ENCODE results near the gene PADI1. TPM values are rescaled to one million over a fixed set of nuclear protein-coding genes. Genes with fewer than 3 reads are reported as not detected.
A peak's percentile ranks its signal among the peaks of the same experiment; 100 is the strongest.

Gene PADI1
- polyA plus RNA-seq, 2 of the 4 experiments (the other 2 are of a cell fraction), result 1.4 to 2.0 TPM

GRCh38 chr1:17276568-17276967 lies 71.6 kb downstream of the PADI1 start:
- H3K4me3 ChIP-seq, result no peak overlapping the region
- H3K27ac ChIP-seq, result peak overlapping the region; percentile 86 to 87
- H3K4me2 ChIP-seq, result peak overlapping the region; percentile 68
- H3K9me3 ChIP-seq, result no peaks in the 10 kb centered on the region
- peak; percentile 32 to 56; a peak in 3 of 5 replicates for TF ChIP-seq RAD21 (conservative IDR thresholded peaks at IDR 0.05 in 1 of 2, IDR thresholded peaks at IDR 0.05 in 1 of 2)
- TF ChIP-seq GATA3 (IDR thresholded peaks at IDR 0.05; ENCODE audit: borderline replicate concordance), result peak; percentile 27; the same call in 1 of the 2 replicates
- TF ChIP-seq CEBPB (IDR thresholded peaks at IDR 0.05), result no peak
- peak; percentile 25 for TF ChIP-seq CTCF (IDR thresholded peaks at IDR 0.05)
- no peak for TF ChIP-seq E2F6 (IDR thresholded peaks at IDR 0.05; ENCODE audit: borderline replicate concordance, low read depth)
- peak; percentile 54 for TF ChIP-seq SMC3 (IDR thresholded peaks at IDR 0.05)
- no peak for TF ChIP-seq TP53 (CRISPR knock-in tag; IDR thresholded peaks at IDR 0.05)
- peak in 1 of 2 experiments; percentile 67; a peak in 3 of 5 replicates for TF ChIP-seq EP300 (IDR thresholded peaks at IDR 0.05)
- TF ChIP-seq KDM1A (IDR thresholded peaks at IDR 0.05; ENCODE audit: low read depth), result no peak
- TF ChIP-seq, protein P1, sequence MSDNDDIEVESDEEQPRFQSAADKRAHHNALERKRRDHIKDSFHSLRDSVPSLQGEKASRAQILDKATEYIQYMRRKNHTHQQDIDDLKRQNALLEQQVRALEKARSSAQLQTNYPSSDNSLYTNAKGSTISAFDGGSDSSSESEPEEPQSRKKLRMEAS (IDR thresholded peaks at IDR 0.05), result no peak; the same call in 1 of the 2 replicates
- TF ChIP-seq JUN (IDR thresholded peaks at IDR 0.05), result peak in 1 of 2 experiments; percentile 53; a peak in 2 of 5 replicates
- ChIA-PET CTCF (interaction anchor here (0.6 to 4.6 kb wide), 10 partner anchors 10 to 151 kb away, joined by 3 to 43 read pairs (median 6); partner anchors contain the start of gene PADI6), POLR2A (interaction anchor here (0.6 to 1.2 kb wide), 3 partner anchors 11 to 163 kb away, joined by 3 to 4 read pairs (median 3); partner anchors contain the start of gene RCC2)
- 39% methylated on average over 4 of the region's 11 CpGs for WGBS (ENCODE audit: missing lambda C conversion rate)
- H3K4me1 ChIP-seq, result peaks cover 51% of the 10 kb centered on the region
- FAIRE-seq (no peak), DNase-seq (ENCODE audit: low read depth in 1 of 2, low spot score in 1 of 2) (peak; percentile 71 to 72), ATAC-seq (peak; percentile 70 to 72)

GRCh38 chr1:17277511-17278159 lies 72.7 kb downstream of the PADI1 start:
- POLR2A ChIA-PET, result no interaction called here

GRCh38 chr1:17278996-17279830 lies 74.3 kb downstream of the PADI1 start:
- Histone ChIP-seq H3K27ac (peak overlapping the region in 1 of 2 experiments; percentile 86; a peak in 4 of 6 replicates), H3K4me2 (no peak overlapping the region), H3K9me3 (no peaks in the 10 kb centered on the region), H3K4me3 (no peak overlapping the region), H3K4me1 (peaks cover 34% of the 10 kb centered on the region)
- no peak for TF ChIP-seq JUNB (IDR thresholded peaks at IDR 0.05)
- TF ChIP-seq NFE2L2 (conservative IDR thresholded peaks at IDR 0.05; ENCODE audit: low read length), result no peak
- TF ChIP-seq CHD4 (IDR thresholded peaks at IDR 0.05; ENCODE audit: borderline replicate concordance), result no peak
- TF ChIP-seq EHF (CRISPR knock-in tag; IDR thresholded peaks at IDR 0.05), result no peak
- no peak for TF ChIP-seq NR3C1 (IDR thresholded peaks at IDR 0.05)
- TF ChIP-seq ZC3H11A (IDR thresholded peaks at IDR 0.05), result no peak
- TF ChIP-seq ESRRA (IDR thresholded peaks at IDR 0.05; ENCODE audit: borderline replicate concordance, low read length), result no peak
- TF ChIP-seq E2F6 (IDR thresholded peaks at IDR 0.05; ENCODE audit: borderline replicate concordance, low read depth), result no peak
- 91% methylated on average over 7 of the region's 14 CpGs for WGBS (ENCODE audit: missing lambda C conversion rate)
- no peak for FAIRE-seq
- ATAC-seq, result no peak
- ChIA-PET CTCF (interaction anchor here (1.5 to 1.6 kb wide), 2 partner anchors 10 to 154 kb away, joined by 4 to 5 read pairs; no protein-coding TSS in a partner anchor), POLR2A (no interaction called here)
- no peak for DNase-seq (ENCODE audit: low read depth in 1 of 2, low spot score in 1 of 2)

More at GRCh38 chr1:17277511-17278159, 72.7 kb downstream of the PADI1 start:
- H3K4me3 ChIP-seq, result no peak overlapping the region
- FAIRE-seq (no peak), DNase-seq (ENCODE audit: low read depth in 1 of 2, low spot score in 1 of 2) (no peak), ATAC-seq (no peak)
- WGBS (ENCODE audit: missing lambda C conversion rate), result 90% methylated on average over 6 of the region's 8 CpGs
- H3K9me3 ChIP-seq, result no peaks in the 10 kb centered on the region
- no peak for TF ChIP-seq MYC (IDR thresholded peaks at IDR 0.05; ENCODE audit: borderline replicate concordance, low read length)
- no peak overlapping the region for H3K4me2 ChIP-seq
- H3K4me1 ChIP-seq, result peaks cover 48% of the 10 kb centered on the region
- CTCF ChIA-PET, result interaction anchor here (0.6 to 4.6 kb wide), 8 partner anchors 9 to 63 kb away, joined by 3 to 23 read pairs (median 4); no protein-coding TSS in a partner anchor
- peak overlapping the region; percentile 86 to 87; a peak in 5 of 6 replicates for H3K27ac ChIP-seq
